ENCODE data around the gene FAM25G.

DNA sequence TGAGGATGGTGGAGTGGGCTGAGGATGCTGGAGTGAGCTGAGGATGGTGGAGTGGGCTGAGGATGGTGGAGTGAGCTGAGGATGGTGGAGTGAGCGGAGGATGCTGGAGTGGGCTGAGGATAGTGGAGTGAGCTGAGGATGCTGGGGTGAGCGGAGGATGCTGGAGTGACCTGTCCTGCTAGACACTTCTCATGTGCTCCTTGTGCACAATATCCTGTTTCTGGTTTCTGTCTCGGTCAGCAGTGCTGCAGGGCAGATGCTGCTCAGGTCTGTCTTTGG is 36.8 kb downstream of the FAM25G start:
- TF ChIP-seq, protein P1, sequence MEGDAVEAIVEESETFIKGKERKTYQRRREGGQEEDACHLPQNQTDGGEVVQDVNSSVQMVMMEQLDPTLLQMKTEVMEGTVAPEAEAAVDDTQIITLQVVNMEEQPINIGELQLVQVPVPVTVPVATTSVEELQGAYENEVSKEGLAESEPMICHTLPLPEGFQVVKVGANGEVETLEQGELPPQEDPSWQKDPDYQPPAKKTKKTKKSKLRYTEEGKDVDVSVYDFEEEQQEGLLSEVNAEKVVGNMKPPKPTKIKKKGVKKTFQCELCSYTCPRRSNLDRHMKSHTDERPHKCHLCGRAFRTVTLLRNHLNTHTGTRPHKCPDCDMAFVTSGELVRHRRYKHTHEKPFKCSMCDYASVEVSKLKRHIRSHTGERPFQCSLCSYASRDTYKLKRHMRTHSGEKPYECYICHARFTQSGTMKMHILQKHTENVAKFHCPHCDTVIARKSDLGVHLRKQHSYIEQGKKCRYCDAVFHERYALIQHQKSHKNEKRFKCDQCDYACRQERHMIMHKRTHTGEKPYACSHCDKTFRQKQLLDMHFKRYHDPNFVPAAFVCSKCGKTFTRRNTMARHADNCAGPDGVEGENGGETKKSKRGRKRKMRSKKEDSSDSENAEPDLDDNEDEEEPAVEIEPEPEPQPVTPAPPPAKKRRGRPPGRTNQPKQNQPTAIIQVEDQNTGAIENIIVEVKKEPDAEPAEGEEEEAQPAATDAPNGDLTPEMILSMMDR (IDR thresholded peaks at IDR 0.05), result no peak
- TF ChIP-seq POLR2A (IDR thresholded peaks at IDR 0.05), result no peak
